CD14-positive monocyte (primary cell): ENCODE data around the gene RNASE4. TPM values are rescaled to one million over a fixed set of nuclear protein-coding genes. Genes with fewer than 3 reads are reported as not detected.
"Not testable (repeated sequence)": the region's sequence is repeated elsewhere in the genome, so short reads cannot be mapped to it uniquely, and the experiment has no call there.

Source experiments
- DNase-seq, 3 donors: peaks; one replicate each; pipeline ENCODE4 v3.0.0-alpha.2; 2011 to 2022
- H2AFZ ChIP-seq: 2 replicates; pipeline ENCODE4 v1.6.0; 2012; ENCODE audit warnings: mild to moderate bottlenecking, low read depth, low read length, inconsistent platforms; ENCODE audit not compliant: insufficient read depth, poor library complexity, severe bottlenecking
- H3K27ac ChIP-seq, 2 donors: 1 replicate in 1 of 2; 2 replicates in 1 of 2; pipeline ENCODE4 v1.5.1; 2012 to 2013; ENCODE audit warnings: low read length in 2 of 2, control low read depth in 1 of 2, inconsistent platforms in 1 of 2, low read depth in 1 of 2, mild to moderate bottlenecking in 1 of 2
- H3K27me3 ChIP-seq, 2 donors: one replicate each; pipeline versions ENCODE4 v1.6.0 to v1.6.1; 2011 to 2013; ENCODE audit warnings: low read length in 2 of 2; ENCODE audit not compliant: control insufficient read depth in 2 of 2, insufficient read depth in 2 of 2
- H3K36me3 ChIP-seq, 2 donors: replicated peaks in 1 of 2; 1 replicate in 1 of 2; 2 replicates in 1 of 2; pipeline versions ENCODE4 v1.5.1 to v1.6.1; 2012 to 2013; ENCODE audit warnings: low read length in 2 of 2, control low read depth in 1 of 2, inconsistent platforms in 1 of 2, mild to moderate bottlenecking in 1 of 2; ENCODE audit not compliant: insufficient read depth in 2 of 2, control insufficient read depth in 1 of 2
- H3K4me1 ChIP-seq, 2 donors: 1 replicate in 1 of 2; 2 replicates in 1 of 2; pipeline versions ENCODE4 v1.5.1 to v1.6.1; 2012 to 2013; ENCODE audit warnings: low read length in 2 of 2, control low read depth in 1 of 2, inconsistent platforms in 1 of 2, mild to moderate bottlenecking in 1 of 2, moderate library complexity in 1 of 2; ENCODE audit not compliant: insufficient read depth in 2 of 2, control insufficient read depth in 1 of 2
- H3K4me2 ChIP-seq: replicated peaks from 2 replicates; pipeline ENCODE3; 2012; ENCODE audit warnings: low read length, moderate library complexity, mild to moderate bottlenecking; ENCODE audit not compliant: poor library complexity, severe bottlenecking; ENCODE audit errors: extremely low read depth
- H3K4me3 ChIP-seq, 3 experiments: fragments of 200-600 bp in 1 of 3; sonication (generic) in 1 of 3; replicated peaks in 1 of 3; 1 replicate in 2 of 3; 2 replicates in 1 of 3; pipeline ENCODE4 v1.5.1; 2011 to 2013; ENCODE audit warnings: low read length in 3 of 3, mild to moderate bottlenecking in 3 of 3, control low read depth in 2 of 3, low read depth in 2 of 3, inconsistent platforms in 1 of 3, moderate library complexity in 1 of 3
- H3K79me2 ChIP-seq: 2 replicates; pipeline ENCODE4 v1.6.0; 2012; ENCODE audit warnings: mild to moderate bottlenecking, control low read depth, inconsistent platforms, low read length, moderate library complexity; ENCODE audit not compliant: insufficient read depth
- H3K9ac ChIP-seq: 2 replicates; pipeline ENCODE4 v1.6.0; 2017; ENCODE audit warnings: low read length, mild to moderate bottlenecking; ENCODE audit not compliant: insufficient read depth, poor library complexity, severe bottlenecking
- H3K9me3 ChIP-seq, 2 donors: replicated peaks in 1 of 2; 1 replicate in 1 of 2; 2 replicates in 1 of 2; pipeline versions ENCODE4 v1.5.1 to v1.6.1; 2012 to 2013; ENCODE audit warnings: low read length in 2 of 2, control low read depth in 1 of 2; ENCODE audit not compliant: control insufficient read depth in 1 of 2, insufficient read depth in 1 of 2
- H4K20me1 ChIP-seq: 2 replicates; pipeline ENCODE4 v1.6.0; 2012; ENCODE audit warnings: mild to moderate bottlenecking, low read length, control low read depth, moderate library complexity; ENCODE audit not compliant: insufficient read depth
- H3K27ac Mint-ChIP-seq, 7 donors: one replicate each; pipeline ENCODE4 v1.8.0; 2020; ENCODE audit warnings: mild to moderate bottlenecking in 7 of 7, mixed read lengths in 7 of 7, moderate library complexity in 6 of 7, inconsistent platforms in 2 of 7
- H3K27me3 Mint-ChIP-seq, 3 donors: one replicate each; pipeline ENCODE4 v1.8.0; 2021 to 2022; ENCODE audit warnings: low read depth in 3 of 3, mild to moderate bottlenecking in 3 of 3, mixed read lengths in 3 of 3, moderate library complexity in 3 of 3, inconsistent platforms in 1 of 3
- H3K36me3 Mint-ChIP-seq, 2 donors: one replicate each; pipeline ENCODE4 v1.8.0; 2020; ENCODE audit warnings: mixed read lengths in 2 of 2, inconsistent platforms in 1 of 2, mild to moderate bottlenecking in 1 of 2
- H3K4me1 Mint-ChIP-seq: one replicate; pipeline ENCODE4 v1.8.0; 2020; ENCODE audit warnings: mild to moderate bottlenecking, mixed read lengths
- H3K4me3 Mint-ChIP-seq, 2 donors: one replicate each; pipeline ENCODE4 v1.8.0; 2020; ENCODE audit warnings: mild to moderate bottlenecking in 2 of 2, mixed read lengths in 2 of 2, moderate library complexity in 1 of 2
- H3K9me3 Mint-ChIP-seq, 7 donors: one replicate each; pipeline ENCODE4 v1.8.0; 2020 to 2022; ENCODE audit warnings: mixed read lengths in 7 of 7, mild to moderate bottlenecking in 6 of 7, moderate library complexity in 6 of 7, inconsistent platforms in 2 of 7
- WGBS: methylation state at CpG from one replicate; pipeline ENCODE4 v1.1.5; 2013; ENCODE audit warnings: missing lambda C conversion rate; ENCODE audit not compliant: insufficient coverage; 5-methylcytosine and 5-hydroxymethylcytosine counted together
- intact Hi-C, 2 donors: fragments of 100-400 bp; cut with micrococcal nuclease; formaldehyde crosslinking; loops; one replicate each; pipeline versions ENCODE4 v1.15.0 to v1.15.1; 2023
- polyA plus RNA-seq, 3 donors: library from polyadenylated mRNA; depleted of rRNA in 1 of 3; unstranded in 2 of 3; stranded (reverse) in 1 of 3; fragments of 300-500 nt in 2 of 3; fragments of >200 nt in 1 of 3; fragmentation: Illumina TruSeq in 2 of 3; gene quantifications; 1 replicate in 2 of 3; 2 replicates in 1 of 3; pipeline ENCODE4 v1.2.3, GENCODE V29; 2012 to 2021
- TF ChIP-seq, protein P1 (sequence below): fragments of 200-600 bp; IDR thresholded peaks from one replicate; pipeline ENCODE4 v1.8.0; 2022; ENCODE audit warnings: antibody characterized with exemption, mild to moderate bottlenecking

Gene RNASE4
- polyA plus RNA-seq, 3 donors: 18.5 to 85.8 (median 49.1) TPM

DNA sequence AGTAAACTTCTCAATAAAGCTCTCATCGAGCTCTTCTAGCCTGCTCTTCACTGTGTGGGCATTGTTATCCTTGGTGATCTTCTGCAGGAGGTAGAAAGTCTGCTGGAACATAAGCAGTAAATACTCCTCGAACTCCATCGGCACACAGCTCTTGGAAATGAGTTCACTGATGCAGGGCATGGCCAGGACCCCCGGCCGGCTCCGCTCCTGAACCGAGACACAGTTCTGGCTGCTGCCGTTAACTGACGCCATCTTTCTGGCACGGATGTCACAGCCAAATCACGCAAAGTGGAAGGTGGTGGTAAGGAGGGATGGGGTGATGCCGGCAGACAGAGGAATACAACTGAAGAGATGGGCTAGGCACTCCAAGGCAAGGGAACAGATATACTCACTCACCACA is 37.7 kb downstream of the RNASE4 start:
- peaks cover 6 to 16% of the 10 kb centered on the region in 2 donors for H3K36me3 Mint-ChIP-seq
- H3K27ac Mint-ChIP-seq: peak overlapping the region in 1 of 7 donors; percentile 22
- peaks cover 6 to 11% of the 10 kb centered on the region in 2 donors for H3K27me3 ChIP-seq
- H3K4me1 ChIP-seq: peaks cover 17 to 30% of the 10 kb centered on the region in 2 donors
- H4K20me1 ChIP-seq: no peaks in the 10 kb centered on the region
- peaks cover 25 to 30% (median 26%) of the 10 kb centered on the region in 3 donors for H3K27me3 Mint-ChIP-seq
- no peak overlapping the region for H2AFZ ChIP-seq
- no peak overlapping the region for H3K27ac ChIP-seq
- TF ChIP-seq, protein P1, sequence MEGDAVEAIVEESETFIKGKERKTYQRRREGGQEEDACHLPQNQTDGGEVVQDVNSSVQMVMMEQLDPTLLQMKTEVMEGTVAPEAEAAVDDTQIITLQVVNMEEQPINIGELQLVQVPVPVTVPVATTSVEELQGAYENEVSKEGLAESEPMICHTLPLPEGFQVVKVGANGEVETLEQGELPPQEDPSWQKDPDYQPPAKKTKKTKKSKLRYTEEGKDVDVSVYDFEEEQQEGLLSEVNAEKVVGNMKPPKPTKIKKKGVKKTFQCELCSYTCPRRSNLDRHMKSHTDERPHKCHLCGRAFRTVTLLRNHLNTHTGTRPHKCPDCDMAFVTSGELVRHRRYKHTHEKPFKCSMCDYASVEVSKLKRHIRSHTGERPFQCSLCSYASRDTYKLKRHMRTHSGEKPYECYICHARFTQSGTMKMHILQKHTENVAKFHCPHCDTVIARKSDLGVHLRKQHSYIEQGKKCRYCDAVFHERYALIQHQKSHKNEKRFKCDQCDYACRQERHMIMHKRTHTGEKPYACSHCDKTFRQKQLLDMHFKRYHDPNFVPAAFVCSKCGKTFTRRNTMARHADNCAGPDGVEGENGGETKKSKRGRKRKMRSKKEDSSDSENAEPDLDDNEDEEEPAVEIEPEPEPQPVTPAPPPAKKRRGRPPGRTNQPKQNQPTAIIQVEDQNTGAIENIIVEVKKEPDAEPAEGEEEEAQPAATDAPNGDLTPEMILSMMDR: no peak
- peak overlapping the region in 1 of 2 donors; percentile 64 for H3K4me3 Mint-ChIP-seq
- H3K4me2 ChIP-seq: no peak overlapping the region
- H3K79me2 ChIP-seq: no peaks in the 10 kb centered on the region
- intact Hi-C loops: no loop called here
- no peak overlapping the region for H3K9ac ChIP-seq
- H3K9me3 Mint-ChIP-seq: peaks cover 0 to 8% (median 2%) of the 10 kb centered on the region in 7 donors
- DNase-seq: no peak
- no peaks in the 10 kb centered on the region for H3K36me3 ChIP-seq
- no peak overlapping the region for H3K4me3 ChIP-seq
- 96% methylated on average over 9 of the region's 12 CpGs for WGBS
- peaks cover 25% of the 10 kb centered on the region for H3K4me1 Mint-ChIP-seq
- no peaks in the 10 kb centered on the region for H3K9me3 ChIP-seq

DNA sequence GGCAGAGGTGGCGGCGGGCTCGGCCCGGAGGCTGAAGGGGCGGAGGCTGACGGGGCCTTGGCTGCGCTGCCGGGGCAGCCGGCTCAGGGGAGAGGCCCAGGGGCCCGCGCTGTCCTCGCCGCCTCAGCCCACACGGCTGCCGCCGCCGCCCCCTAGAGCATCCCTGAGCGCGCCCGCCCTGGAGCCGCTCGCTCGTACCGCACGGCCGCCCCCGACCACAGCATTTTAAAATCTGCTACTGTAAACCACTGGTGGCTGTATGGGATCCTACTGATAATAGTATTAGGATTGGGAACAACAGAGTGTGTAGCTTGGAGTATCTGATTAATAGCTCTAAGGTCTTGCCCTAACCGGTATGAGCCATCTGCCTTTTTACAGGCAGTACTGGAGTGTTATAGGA is 39.1 kb downstream of the RNASE4 start:
- H3K79me2 ChIP-seq: no peaks in the 10 kb centered on the region
- 46% methylated on average over 21 of the region's 28 CpGs for WGBS

DNA sequence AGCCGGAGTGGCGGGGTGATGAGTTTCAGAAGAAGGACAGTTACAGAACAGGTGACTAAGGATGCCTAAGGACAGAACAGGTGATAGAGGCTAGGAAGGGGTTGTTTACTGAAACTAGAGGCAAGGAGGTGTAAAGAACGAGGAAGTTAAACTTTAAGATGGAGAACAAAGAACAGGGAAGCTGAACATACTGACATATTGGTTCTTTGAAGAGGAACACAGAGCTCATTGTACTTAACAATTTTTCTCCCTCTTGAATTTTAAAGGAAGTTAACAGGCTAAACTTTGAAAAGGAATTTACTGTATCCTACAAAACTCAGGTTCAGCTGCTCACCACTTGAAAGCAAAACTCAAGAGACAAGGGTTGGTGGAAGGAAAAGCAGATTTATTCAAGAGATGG is 41.8 kb downstream of the RNASE4 start:
- WGBS: 100% methylated on average over 2 of the region's 3 CpGs

More for the DNA sequence above, 39.1 kb downstream of the RNASE4 start:
- Mint-ChIP-seq H3K9me3 (peaks cover 0 to 8% (median 2%) of the 10 kb centered on the region in 7 donors), H3K36me3 (peaks cover 9 to 16% of the 10 kb centered on the region in 2 donors), H3K27me3 (peaks cover 24 to 30% (median 26%) of the 10 kb centered on the region in 3 donors), H3K4me3 (peak overlapping the region; percentile 70 to 84), H3K4me1 (peaks cover 25% of the 10 kb centered on the region), H3K27ac (no peak overlapping the region)
- H3K9me3 ChIP-seq: no peaks in the 10 kb centered on the region
- H3K27me3 ChIP-seq: peaks cover 6 to 11% of the 10 kb centered on the region in 2 donors
- H3K4me1 ChIP-seq: peaks cover 15 to 28% of the 10 kb centered on the region in 2 donors
- H2AFZ ChIP-seq: peak overlapping the region; percentile 85
- H3K27ac ChIP-seq: peak overlapping the region in 1 of 2 donors; percentile 46
- intact Hi-C loops: no loop called here
- peak overlapping the region; percentile 31 for H3K9ac ChIP-seq
- no peak for DNase-seq
- TF ChIP-seq, protein P1: no peak
- H3K4me2 ChIP-seq: peak overlapping the region; percentile 74
- no peaks in the 10 kb centered on the region for H4K20me1 ChIP-seq
- H3K4me3 ChIP-seq: peak overlapping the region; percentile 11 to 69 (median 36)
- H3K36me3 ChIP-seq: no peaks in the 10 kb centered on the region

More for the DNA sequence above, 41.8 kb downstream of the RNASE4 start:
- H3K9me3 Mint-ChIP-seq, H3K9me3 ChIP-seq, H4K20me1 ChIP-seq, H3K9ac ChIP-seq, H3K36me3 ChIP-seq, intact Hi-C loops, H3K79me2 ChIP-seq: not testable (repeated sequence)
- peaks cover 25 to 30% (median 26%) of the 10 kb centered on the region in 3 donors for H3K27me3 Mint-ChIP-seq
- peaks cover 27% of the 10 kb centered on the region for H3K4me1 Mint-ChIP-seq
- H3K36me3 Mint-ChIP-seq: peaks cover 9 to 15% of the 10 kb centered on the region in 2 donors
- peak overlapping the region; percentile 72 to 88 (median 82) for H3K27ac Mint-ChIP-seq
- Histone ChIP-seq H3K4me2 (peak overlapping the region; percentile 11), H3K4me1 (peaks cover 15 to 28% of the 10 kb centered on the region in 2 donors), H3K27me3 (peaks cover 6 to 11% of the 10 kb centered on the region in 2 donors), H3K27ac (peak overlapping the region in 1 of 2 donors; percentile 73), H2AFZ (peak overlapping the region; percentile 60), H3K4me3 (peak overlapping the region in 1 of 3 experiments; percentile 21)
- H3K4me3 Mint-ChIP-seq: peak overlapping the region in 1 of 2 donors; percentile 30
- peak; percentile 3 to 37 (median 13) for DNase-seq
